Endothelial cell of umbilical vein (primary cell): Measurements from ENCODE around the gene MORC1. TPM values are rescaled to one million over a fixed set of nuclear protein-coding genes. Genes with fewer than 3 reads are reported as not detected.

Source experiments
- BruUV-seq: library from RNA; stranded (reverse); fragments of 400-500 nt; replicated peaks from 2 replicates; lab custom pipeline; 2021; lab: Mats Ljungman, UMichigan
- CTCF ChIA-PET: fragments of 300-600, 350-600 bp; sonication (Branson Sonifier 250); formaldehyde crosslinking; loops from one replicate; lab custom pipeline; 2021; ENCODE audit warnings: antibody characterized with exemption, inconsistent platforms; lab: Charles Lee
- POLR2A ChIA-PET: fragments of 300-600, 350-600 bp; sonication (Branson Sonifier 250); formaldehyde crosslinking; loops from one replicate; lab custom pipeline; 2021; ENCODE audit warnings: antibody characterized with exemption, inconsistent platforms; lab: Charles Lee
- DNase-seq: peaks from one replicate; pipeline ENCODE4 v3.0.0-alpha.2; 2011; ENCODE audit warnings: low read depth, low spot score
- FAIRE-seq: peaks from 2 replicates; lab custom pipeline; 2011; peaks lifted over from hg19 to GRCh38; lab: Jason Lieb, UNC
- H2AFZ ChIP-seq: 2 replicates; pipeline ENCODE4 v1.6.0; 2012; ENCODE audit warnings: low read depth, low read length, control low read depth, inconsistent platforms
- H3K27ac ChIP-seq: 2 replicates; pipeline ENCODE4 v1.5.1; 2011; ENCODE audit warnings: low read depth, mild to moderate bottlenecking, control low read depth, low read length, moderate library complexity; ENCODE audit not compliant: insufficient read depth
- H3K27me3 ChIP-seq, 2 experiments: 2 replicates each; pipeline versions ENCODE4 v1.6.0 to v1.6.1; 2011; ENCODE audit warnings: low read length in 2 of 2, mixed read lengths in 1 of 2; ENCODE audit not compliant: control insufficient read depth in 2 of 2, insufficient read depth in 2 of 2
- H3K36me3 ChIP-seq, 2 experiments: 2 replicates in 1 of 2; 3 replicates in 1 of 2; pipeline ENCODE4 v1.5.1; 2011; ENCODE audit warnings: low read length in 2 of 2, mild to moderate bottlenecking in 1 of 2, moderate library complexity in 1 of 2; ENCODE audit not compliant: control insufficient read depth in 2 of 2, insufficient read depth in 2 of 2; ENCODE audit errors: extremely low read depth in 1 of 2
- H3K4me1 ChIP-seq: 3 replicates; pipeline ENCODE4 v1.5.1; 2011; ENCODE audit warnings: mild to moderate bottlenecking, low read length; ENCODE audit not compliant: control insufficient read depth, insufficient read depth; ENCODE audit errors: extremely low read depth
- H3K4me2 ChIP-seq: 2 replicates; pipeline ENCODE4 v1.6.1; 2011; ENCODE audit warnings: low read length, control low read depth, mixed read lengths; ENCODE audit not compliant: insufficient read depth
- H3K4me3 ChIP-seq, 3 experiments: fragments of 200-600 bp in 1 of 3; sonication (generic), shearing (Covaris generic) in 1 of 3; replicated peaks in 1 of 3; 2 replicates each; pipeline ENCODE4 v1.5.1; 2011 to 2016; ENCODE audit warnings: control low read depth in 3 of 3, low read length in 3 of 3, mild to moderate bottlenecking in 2 of 3, inconsistent platforms in 1 of 3, low read depth in 1 of 3, moderate library complexity in 1 of 3; ENCODE audit not compliant: insufficient read depth in 1 of 3
- H3K79me2 ChIP-seq: 2 replicates; pipeline ENCODE4 v1.6.0; 2012; ENCODE audit warnings: low read length, inconsistent platforms; ENCODE audit not compliant: control insufficient read depth, insufficient read depth
- H3K9ac ChIP-seq: replicated peaks from 2 replicates; pipeline ENCODE3; 2011; ENCODE audit warnings: low read length, control low read depth; ENCODE audit not compliant: insufficient read depth; ENCODE audit errors: extremely low read depth
- H3K9me1 ChIP-seq: replicated peaks from 3 replicates; pipeline ENCODE4 v1.6.0; 2011; ENCODE audit warnings: mild to moderate bottlenecking, low read length; ENCODE audit not compliant: control insufficient read depth, insufficient read depth; ENCODE audit errors: extremely low read depth
- H3K9me3 ChIP-seq: replicated peaks from 2 replicates; pipeline ENCODE4 v1.5.1; 2012; ENCODE audit warnings: low read length, inconsistent platforms; ENCODE audit not compliant: control insufficient read depth, insufficient read depth
- H4K20me1 ChIP-seq: replicated peaks from 2 replicates; pipeline ENCODE3; 2011; ENCODE audit warnings: mild to moderate bottlenecking, low read length; ENCODE audit not compliant: control insufficient read depth, insufficient read depth; ENCODE audit errors: extremely low read depth
- EZH2 ChIP-seq: IDR thresholded peaks from 2 replicates; pipeline ENCODE4 v1.6.1; 2012; ENCODE audit warnings: borderline replicate concordance, low read depth, mild to moderate bottlenecking, moderate library complexity, low read length, inconsistent platforms; ENCODE audit not compliant: severe bottlenecking
- FOS ChIP-seq: IDR thresholded peaks from 2 replicates; pipeline ENCODE4 v1.6.1; 2011; ENCODE audit warnings: mild to moderate bottlenecking, low read length, moderate library complexity, borderline replicate concordance; ENCODE audit not compliant: insufficient read depth
- GATA2 ChIP-seq: IDR thresholded peaks from 2 replicates; pipeline ENCODE4 v1.7.0; 2011; ENCODE audit warnings: low read depth, mild to moderate bottlenecking, moderate library complexity, mixed read lengths, low read length; ENCODE audit not compliant: insufficient read length, insufficient read depth
- JUN ChIP-seq: IDR thresholded peaks from 2 replicates; pipeline ENCODE4 v1.6.1; 2011; ENCODE audit warnings: borderline replicate concordance, low read depth; ENCODE audit not compliant: insufficient read length, insufficient read depth
- MYC ChIP-seq: IDR thresholded peaks from one replicate; pipeline ENCODE4 v1.6.1; 2011; ENCODE audit warnings: mild to moderate bottlenecking, low read depth, low read length
- POLR2A ChIP-seq: IDR thresholded peaks from 2 replicates; pipeline ENCODE4 v1.6.1; 2012; ENCODE audit warnings: low read depth, mild to moderate bottlenecking, control low read depth, low read length
- POLR2AphosphoS5 ChIP-seq: IDR thresholded peaks from 2 replicates; pipeline ENCODE4 v1.6.1; 2012; ENCODE audit warnings: low read depth, mild to moderate bottlenecking, control low read depth, low read length, moderate library complexity; ENCODE audit not compliant: insufficient read depth
- dilution Hi-C: fragments of 300-500 bp; cut with MboI; formaldehyde crosslinking; loops from one replicate; pipeline ENCODE4 v1.15.0; 2019; ENCODE audit warnings: low sequenced_read_pairs; ENCODE audit not compliant: extremely low pct_ligation_motif_present
- intact Hi-C: fragments of 100-400 bp; cut with micrococcal nuclease; formaldehyde crosslinking; loops from one replicate; pipeline ENCODE4 v1.10.0; 2022
- polyA plus RNA-seq, 4 experiments: library from polyadenylated mRNA; depleted of rRNA in 3 of 4; stranded (reverse) in 3 of 4; unstranded in 1 of 4; fragments of >200 nt; gene quantifications; 2 replicates each; pipeline versions ENCODE4 v1.2.1 to v1.2.3, GENCODE V29; 2011 to 2012; ENCODE audit warnings: missing spikeins in 1 of 4
- total RNA-seq: library from RNA; stranded (reverse); gene quantifications from 2 replicates; pipeline ENCODE4 v1.2.3, GENCODE V29; 2021
- TF ChIP-seq, protein P1 (sequence below): IDR thresholded peaks from 2 replicates; pipeline ENCODE4 v1.6.1; 2011; ENCODE audit not compliant: insufficient read depth, insufficient read length
- TF ChIP-seq, protein P2 (sequence below), 2 donors: IDR thresholded peaks; 1 replicate in 1 of 2; 2 replicates in 1 of 2; pipeline ENCODE4 v1.5.1; 2011; ENCODE audit warnings: low read length in 2 of 2, mild to moderate bottlenecking in 2 of 2, moderate library complexity in 2 of 2, control low read depth in 1 of 2, inconsistent platforms in 1 of 2, low read depth in 1 of 2; ENCODE audit not compliant: insufficient read depth in 1 of 2; ENCODE audit errors: extremely low read depth in 1 of 2

MORC1 gene
- total and polyA plus RNA-seq, 2 donors (not counting 3 experiments of a cell fraction or from before 2014, with no cell fraction given): not detected

DNA sequence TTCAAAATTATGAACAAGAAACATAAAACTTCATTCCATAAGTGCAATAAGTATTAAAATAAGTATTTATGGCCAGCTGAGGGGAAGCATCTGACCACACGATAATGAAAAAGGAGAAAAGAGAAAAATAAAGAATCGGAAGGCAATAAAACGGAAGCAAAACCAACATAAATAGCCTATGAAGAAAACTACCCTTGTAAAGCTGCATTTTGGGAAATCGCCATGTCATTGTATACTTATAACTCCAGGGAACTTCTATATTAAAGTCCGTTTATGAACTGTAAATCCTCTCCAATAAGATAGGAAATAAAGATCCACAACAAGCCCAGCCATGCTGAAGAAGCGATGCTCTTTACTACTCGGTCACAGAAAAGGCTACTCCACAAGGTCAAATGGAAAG lies 47.7 kb downstream of the MORC1 start:
- no TSS peak for BruUV-seq
- no peak for FAIRE-seq
- Histone ChIP-seq H3K4me3 (no peak overlapping the region), H3K79me2 (no peaks in the 10 kb centered on the region), H3K9me3 (no peaks in the 10 kb centered on the region), H3K36me3 (no peaks in the 10 kb centered on the region), H3K4me2 (no peak overlapping the region), H3K9me1 (no peaks in the 10 kb centered on the region), H4K20me1 (no peaks in the 10 kb centered on the region), H3K27me3 (no peaks in the 10 kb centered on the region), H3K4me1 (no peaks in the 10 kb centered on the region), H3K9ac (no peak overlapping the region), H2AFZ (no peak overlapping the region), H3K27ac (no peak overlapping the region)
- CTCF ChIA-PET: interaction anchor here (1.9 kb wide), 1 partner anchor 11 kb away, joined by 5 read pairs; no protein-coding TSS in a partner anchor
- intact Hi-C loops (no loop called here), dilution Hi-C loops (no loop called here)
- TF ChIP-seq MYC: no peak
- no peak for TF ChIP-seq JUN
- TF ChIP-seq, protein P1, sequence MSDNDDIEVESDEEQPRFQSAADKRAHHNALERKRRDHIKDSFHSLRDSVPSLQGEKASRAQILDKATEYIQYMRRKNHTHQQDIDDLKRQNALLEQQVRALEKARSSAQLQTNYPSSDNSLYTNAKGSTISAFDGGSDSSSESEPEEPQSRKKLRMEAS: no peak
- TF ChIP-seq GATA2: no peak
- TF ChIP-seq POLR2AphosphoS5: no peak
- no peak for TF ChIP-seq FOS
- no peak for TF ChIP-seq EZH2
- TF ChIP-seq, protein P2, sequence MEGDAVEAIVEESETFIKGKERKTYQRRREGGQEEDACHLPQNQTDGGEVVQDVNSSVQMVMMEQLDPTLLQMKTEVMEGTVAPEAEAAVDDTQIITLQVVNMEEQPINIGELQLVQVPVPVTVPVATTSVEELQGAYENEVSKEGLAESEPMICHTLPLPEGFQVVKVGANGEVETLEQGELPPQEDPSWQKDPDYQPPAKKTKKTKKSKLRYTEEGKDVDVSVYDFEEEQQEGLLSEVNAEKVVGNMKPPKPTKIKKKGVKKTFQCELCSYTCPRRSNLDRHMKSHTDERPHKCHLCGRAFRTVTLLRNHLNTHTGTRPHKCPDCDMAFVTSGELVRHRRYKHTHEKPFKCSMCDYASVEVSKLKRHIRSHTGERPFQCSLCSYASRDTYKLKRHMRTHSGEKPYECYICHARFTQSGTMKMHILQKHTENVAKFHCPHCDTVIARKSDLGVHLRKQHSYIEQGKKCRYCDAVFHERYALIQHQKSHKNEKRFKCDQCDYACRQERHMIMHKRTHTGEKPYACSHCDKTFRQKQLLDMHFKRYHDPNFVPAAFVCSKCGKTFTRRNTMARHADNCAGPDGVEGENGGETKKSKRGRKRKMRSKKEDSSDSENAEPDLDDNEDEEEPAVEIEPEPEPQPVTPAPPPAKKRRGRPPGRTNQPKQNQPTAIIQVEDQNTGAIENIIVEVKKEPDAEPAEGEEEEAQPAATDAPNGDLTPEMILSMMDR (IDR thresholded peaks at IDR 0.05; ENCODE audit: extremely low read depth in 1 of 2, insufficient read depth in 1 of 2, low read depth in 1 of 2, low read length in 2 of 2): no peak
- TF ChIP-seq POLR2A: no peak
- POLR2A ChIA-PET: no interaction called here
- DNase-seq: no peak
